ENCODE data around the gene NDFIP1. TPM values are rescaled to one million over a fixed set of nuclear protein-coding genes. Genes with fewer than 3 reads are reported as not detected.

The NDFIP1 gene
- total RNA-seq, 1 experiment from 2014 or later, result 37.8 TPM

DNA sequence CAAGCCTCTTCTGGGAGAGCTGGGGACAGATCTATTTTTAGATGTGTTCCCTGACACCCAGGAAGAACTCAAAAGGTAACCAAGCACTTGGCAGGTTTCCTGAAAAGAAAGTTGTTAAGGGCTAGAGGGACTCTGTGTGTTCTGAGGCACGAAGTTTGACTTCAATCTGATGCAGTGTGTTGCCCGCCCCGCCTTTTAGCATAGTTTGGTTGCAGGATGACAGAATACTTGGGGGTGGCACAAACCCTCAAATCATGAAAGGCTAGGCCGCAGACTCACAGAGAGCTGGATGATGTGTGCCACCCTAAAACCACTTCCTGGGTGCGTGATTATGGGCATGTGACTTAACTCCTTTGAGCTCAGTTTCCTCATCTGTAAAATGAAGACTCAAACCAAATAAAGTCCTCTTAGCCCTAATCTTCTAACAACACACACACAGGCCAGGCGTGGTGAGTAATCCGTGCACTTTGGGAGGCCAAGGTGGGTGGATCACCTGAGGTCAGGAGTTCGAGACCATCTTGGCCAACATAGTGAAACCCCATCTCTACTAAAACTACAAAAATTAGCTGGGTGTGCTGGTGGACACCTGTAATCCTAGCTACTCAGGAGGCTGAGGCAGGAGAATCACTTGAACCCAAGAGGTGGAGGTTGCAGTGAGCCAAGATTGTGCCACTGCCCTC, 12.8 kb upstream of the NDFIP1 start:
- no peaks in the 10 kb centered on the region for H3K9me2 ChIP-seq (ENCODE audit: insufficient read depth)
- H2AFZ ChIP-seq (ENCODE audit: low read depth, low read length, poor library complexity, severe bottlenecking), result peak overlapping the region; percentile 93
- ChIA-PET CTCF (no interaction called here), POLR2A (no interaction called here), RAD21 (ENCODE audit: low non-redundant PET in 1 of 2, low total read pairs in 2 of 2, uncharacterized antibody in 2 of 2, unreplicated experiment in 2 of 2) (no interaction called here)
- no TSS peak for BruUV-seq (replicated peaks)
- H3K9me3 ChIP-seq (ENCODE audit: control insufficient read depth in 1 of 2, insufficient read depth in 1 of 2, low read depth in 1 of 2, low read length in 2 of 2), result no peaks in the 10 kb centered on the region
- intact Hi-C loops (cut with micrococcal nuclease), result no loop called here
- H3K36me3 ChIP-seq (ENCODE audit: control insufficient read depth in 1 of 2, insufficient read depth in 2 of 2, low read length in 2 of 2), result no peaks in the 10 kb centered on the region
- H3K27ac ChIP-seq (ENCODE audit: low read depth, low read length), result peak overlapping the region; percentile 19; the same call in 1 of the 2 replicates
- peak overlapping the region; percentile 70 for H3K4me2 ChIP-seq (ENCODE audit: low read length)
- peaks cover 10 to 28% of the 10 kb centered on the region in 2 experiments for H3K4me1 ChIP-seq (ENCODE audit: control insufficient read depth in 1 of 2, insufficient read depth in 2 of 2, low read length in 2 of 2)
- H3K4me3 ChIP-seq (replicated peaks in 1 of 2; ENCODE audit: low read depth in 1 of 2, low read length in 2 of 2), result peak overlapping the region in 1 of 2 experiments; percentile 0; a peak in 1 of 4 replicates
- H3K27me3 ChIP-seq (ENCODE audit: insufficient read depth, low read length), result no peaks in the 10 kb centered on the region
- peak overlapping the region; percentile 35 for H3K9ac ChIP-seq (ENCODE audit: low read length)
- no peaks in the 10 kb centered on the region for H3K79me2 ChIP-seq (ENCODE audit: insufficient read depth, low read length)
- ATAC-seq (peak; percentile 74), DNase-seq (ENCODE audit: low read depth, low spot score) (no peak)
- H4K20me1 ChIP-seq (ENCODE audit: insufficient read depth), result no peaks in the 10 kb centered on the region
- TF ChIP-seq EZH2 (IDR thresholded peaks at IDR 0.05), result no peak
- TF ChIP-seq TCF7L2 (IDR thresholded peaks at IDR 0.05; ENCODE audit: borderline replicate concordance, extremely low read depth, insufficient read depth, insufficient read length), result no peak
- TF ChIP-seq FOSL1 (IDR thresholded peaks at IDR 0.05; ENCODE audit: low read depth), result no peak; the same call in 1 of the 2 replicates
- TF ChIP-seq EZH2phosphoT487 (IDR thresholded peaks at IDR 0.05; ENCODE audit: borderline replicate concordance), result no peak
- peak; percentile 73; the same call in 1 of the 2 replicates for TF ChIP-seq CBX3 (IDR thresholded peaks at IDR 0.05; ENCODE audit: low read depth)
- TF ChIP-seq, protein P1, sequence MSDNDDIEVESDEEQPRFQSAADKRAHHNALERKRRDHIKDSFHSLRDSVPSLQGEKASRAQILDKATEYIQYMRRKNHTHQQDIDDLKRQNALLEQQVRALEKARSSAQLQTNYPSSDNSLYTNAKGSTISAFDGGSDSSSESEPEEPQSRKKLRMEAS (IDR thresholded peaks at IDR 0.05), result peak; percentile 68; the same call in 1 of the 2 replicates
- peak; percentile 42; the same call in 1 of the 2 replicates for TF ChIP-seq SIN3A (IDR thresholded peaks at IDR 0.05; ENCODE audit: low read depth)
- TF ChIP-seq, protein P2, sequence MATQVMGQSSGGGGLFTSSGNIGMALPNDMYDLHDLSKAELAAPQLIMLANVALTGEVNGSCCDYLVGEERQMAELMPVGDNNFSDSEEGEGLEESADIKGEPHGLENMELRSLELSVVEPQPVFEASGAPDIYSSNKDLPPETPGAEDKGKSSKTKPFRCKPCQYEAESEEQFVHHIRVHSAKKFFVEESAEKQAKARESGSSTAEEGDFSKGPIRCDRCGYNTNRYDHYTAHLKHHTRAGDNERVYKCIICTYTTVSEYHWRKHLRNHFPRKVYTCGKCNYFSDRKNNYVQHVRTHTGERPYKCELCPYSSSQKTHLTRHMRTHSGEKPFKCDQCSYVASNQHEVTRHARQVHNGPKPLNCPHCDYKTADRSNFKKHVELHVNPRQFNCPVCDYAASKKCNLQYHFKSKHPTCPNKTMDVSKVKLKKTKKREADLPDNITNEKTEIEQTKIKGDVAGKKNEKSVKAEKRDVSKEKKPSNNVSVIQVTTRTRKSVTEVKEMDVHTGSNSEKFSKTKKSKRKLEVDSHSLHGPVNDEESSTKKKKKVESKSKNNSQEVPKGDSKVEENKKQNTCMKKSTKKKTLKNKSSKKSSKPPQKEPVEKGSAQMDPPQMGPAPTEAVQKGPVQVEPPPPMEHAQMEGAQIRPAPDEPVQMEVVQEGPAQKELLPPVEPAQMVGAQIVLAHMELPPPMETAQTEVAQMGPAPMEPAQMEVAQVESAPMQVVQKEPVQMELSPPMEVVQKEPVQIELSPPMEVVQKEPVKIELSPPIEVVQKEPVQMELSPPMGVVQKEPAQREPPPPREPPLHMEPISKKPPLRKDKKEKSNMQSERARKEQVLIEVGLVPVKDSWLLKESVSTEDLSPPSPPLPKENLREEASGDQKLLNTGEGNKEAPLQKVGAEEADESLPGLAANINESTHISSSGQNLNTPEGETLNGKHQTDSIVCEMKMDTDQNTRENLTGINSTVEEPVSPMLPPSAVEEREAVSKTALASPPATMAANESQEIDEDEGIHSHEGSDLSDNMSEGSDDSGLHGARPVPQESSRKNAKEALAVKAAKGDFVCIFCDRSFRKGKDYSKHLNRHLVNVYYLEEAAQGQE (IDR thresholded peaks at IDR 0.05; ENCODE audit: low read depth), result no peak
- TF ChIP-seq POLR2AphosphoS5 (IDR thresholded peaks at IDR 0.05; ENCODE audit: low read depth, low read length), result no peak
- TF ChIP-seq, protein P3, sequence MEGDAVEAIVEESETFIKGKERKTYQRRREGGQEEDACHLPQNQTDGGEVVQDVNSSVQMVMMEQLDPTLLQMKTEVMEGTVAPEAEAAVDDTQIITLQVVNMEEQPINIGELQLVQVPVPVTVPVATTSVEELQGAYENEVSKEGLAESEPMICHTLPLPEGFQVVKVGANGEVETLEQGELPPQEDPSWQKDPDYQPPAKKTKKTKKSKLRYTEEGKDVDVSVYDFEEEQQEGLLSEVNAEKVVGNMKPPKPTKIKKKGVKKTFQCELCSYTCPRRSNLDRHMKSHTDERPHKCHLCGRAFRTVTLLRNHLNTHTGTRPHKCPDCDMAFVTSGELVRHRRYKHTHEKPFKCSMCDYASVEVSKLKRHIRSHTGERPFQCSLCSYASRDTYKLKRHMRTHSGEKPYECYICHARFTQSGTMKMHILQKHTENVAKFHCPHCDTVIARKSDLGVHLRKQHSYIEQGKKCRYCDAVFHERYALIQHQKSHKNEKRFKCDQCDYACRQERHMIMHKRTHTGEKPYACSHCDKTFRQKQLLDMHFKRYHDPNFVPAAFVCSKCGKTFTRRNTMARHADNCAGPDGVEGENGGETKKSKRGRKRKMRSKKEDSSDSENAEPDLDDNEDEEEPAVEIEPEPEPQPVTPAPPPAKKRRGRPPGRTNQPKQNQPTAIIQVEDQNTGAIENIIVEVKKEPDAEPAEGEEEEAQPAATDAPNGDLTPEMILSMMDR (IDR thresholded peaks at IDR 0.05 in 2 of 3, conservative IDR thresholded peaks at IDR 0.05 in 1 of 3; ENCODE audit: borderline replicate concordance in 1 of 3, insufficient read depth in 1 of 3, low read depth in 2 of 3, low read length in 2 of 3), result no peak
- TF ChIP-seq ZFX (IDR thresholded peaks at IDR 0.05), result peak; percentile 22; the same call in 1 of the 2 replicates
- TF ChIP-seq POLR2A (IDR thresholded peaks at IDR 0.05; ENCODE audit: borderline replicate concordance, extremely low read depth, insufficient read depth, insufficient read length), result no peak
- no peak for TF ChIP-seq SRF (IDR thresholded peaks at IDR 0.05; ENCODE audit: low read depth)
- TF ChIP-seq JUND (IDR thresholded peaks at IDR 0.05), result peak; percentile 51
- no peak for TF ChIP-seq CEBPB (IDR thresholded peaks at IDR 0.05; ENCODE audit: low read depth)
- no peak for TF ChIP-seq RAD21 (IDR thresholded peaks at IDR 0.05; ENCODE audit: low read depth)
- TF ChIP-seq ELF1 (IDR thresholded peaks at IDR 0.05; ENCODE audit: borderline replicate concordance, low read depth), result peak; percentile 22; the same call in 1 of the 2 replicates
- TF ChIP-seq, protein P4, sequence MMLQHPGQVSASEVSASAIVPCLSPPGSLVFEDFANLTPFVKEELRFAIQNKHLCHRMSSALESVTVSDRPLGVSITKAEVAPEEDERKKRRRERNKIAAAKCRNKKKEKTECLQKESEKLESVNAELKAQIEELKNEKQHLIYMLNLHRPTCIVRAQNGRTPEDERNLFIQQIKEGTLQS (IDR thresholded peaks at IDR 0.05), result no peak
- TF ChIP-seq, protein P5, sequence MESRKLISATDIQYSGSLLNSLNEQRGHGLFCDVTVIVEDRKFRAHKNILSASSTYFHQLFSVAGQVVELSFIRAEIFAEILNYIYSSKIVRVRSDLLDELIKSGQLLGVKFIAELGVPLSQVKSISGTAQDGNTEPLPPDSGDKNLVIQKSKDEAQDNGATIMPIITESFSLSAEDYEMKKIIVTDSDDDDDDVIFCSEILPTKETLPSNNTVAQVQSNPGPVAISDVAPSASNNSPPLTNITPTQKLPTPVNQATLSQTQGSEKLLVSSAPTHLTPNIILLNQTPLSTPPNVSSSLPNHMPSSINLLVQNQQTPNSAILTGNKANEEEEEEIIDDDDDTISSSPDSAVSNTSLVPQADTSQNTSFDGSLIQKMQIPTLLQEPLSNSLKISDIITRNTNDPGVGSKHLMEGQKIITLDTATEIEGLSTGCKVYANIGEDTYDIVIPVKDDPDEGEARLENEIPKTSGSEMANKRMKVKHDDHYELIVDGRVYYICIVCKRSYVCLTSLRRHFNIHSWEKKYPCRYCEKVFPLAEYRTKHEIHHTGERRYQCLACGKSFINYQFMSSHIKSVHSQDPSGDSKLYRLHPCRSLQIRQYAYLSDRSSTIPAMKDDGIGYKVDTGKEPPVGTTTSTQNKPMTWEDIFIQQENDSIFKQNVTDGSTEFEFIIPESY (IDR thresholded peaks at IDR 0.05; ENCODE audit: extremely low read depth, insufficient replicate concordance, low read length), result no peak
- TF ChIP-seq ZNF274 (IDR thresholded peaks at IDR 0.05; ENCODE audit: low read depth, low read length), result no peak

Measured in HCT116 (cell line).